PFSK-1 (cell line): ENCODE measurements around the gene LDB2.

Experiments used
- FOXP2 ChIP-seq: optimal IDR thresholded peaks from 2 replicates; pipeline ENCODE3; 2011; ENCODE audit warnings: borderline replicate concordance, control low read depth, inconsistent platforms; ENCODE audit not compliant: insufficient read depth; ENCODE audit errors: extremely low read length, extremely low read depth
- POLR2AphosphoS5 ChIP-seq: IDR thresholded peaks from 2 replicates; pipeline ENCODE4 v1.6.1; 2012; ENCODE audit warnings: low read depth, mild to moderate bottlenecking, control low read depth, low read length, moderate library complexity
- REST ChIP-seq, 2 experiments: IDR thresholded peaks; 2 replicates each; pipeline versions ENCODE4 v1.6.1 to v1.8.0; 2011 to 2012; ENCODE audit warnings: low read depth in 2 of 2, low read length in 2 of 2, control low read depth in 1 of 2, inconsistent platforms in 1 of 2, mild to moderate bottlenecking in 1 of 2, moderate library complexity in 1 of 2; ENCODE audit not compliant: insufficient read depth in 1 of 2
- SIN3A ChIP-seq: IDR thresholded peaks from 2 replicates; pipeline ENCODE4 v1.6.1; 2012; ENCODE audit warnings: mild to moderate bottlenecking, low read length, moderate library complexity, borderline replicate concordance; ENCODE audit not compliant: insufficient read depth
- TAF1 ChIP-seq: IDR thresholded peaks from 2 replicates; pipeline ENCODE4 v1.6.1; 2012; ENCODE audit warnings: low read length, control low read depth, borderline replicate concordance; ENCODE audit not compliant: insufficient read depth

- TF ChIP-seq REST (IDR thresholded peaks at IDR 0.05; ENCODE audit: insufficient read depth in 1 of 2, low read depth in 2 of 2, low read length in 2 of 2) (no peak), POLR2AphosphoS5 (no peak), TAF1 (no peak), SIN3A (no peak), FOXP2 (no peak)
Measured at GRCh38 chr4:16714191-16714590, 184.3 kb downstream of the LDB2 start.
